Keratinocyte (primary cell): ENCODE results near the gene DCLK2. TPM values are rescaled to one million over a fixed set of nuclear protein-coding genes. Genes with fewer than 3 reads are reported as not detected.

Experiments used
- DNase-seq: peaks from one replicate; pipeline ENCODE4 v3.0.0-alpha.2; 2011; ENCODE audit warnings: low read depth, missing footprints, low spot score
- FAIRE-seq: peaks from 2 replicates; lab custom pipeline; 2011; peaks lifted over from hg19 to GRCh38; lab: Jason Lieb, UNC
- H2AFZ ChIP-seq: 2 replicates; pipeline ENCODE4 v1.6.0; 2012; ENCODE audit warnings: low read length, control low read depth, inconsistent platforms; ENCODE audit not compliant: control insufficient read depth
- H3K27ac ChIP-seq: 2 replicates; pipeline ENCODE4 v1.5.1; 2011; ENCODE audit warnings: low read length; ENCODE audit not compliant: control insufficient read depth, insufficient read depth
- H3K27me3 ChIP-seq: 3 replicates; pipeline ENCODE4 v1.6.0; 2011; ENCODE audit warnings: low read length; ENCODE audit not compliant: control insufficient read depth, insufficient read depth; ENCODE audit errors: extremely low read depth
- H3K36me3 ChIP-seq, 2 experiments: 2 replicates in 1 of 2; 3 replicates in 1 of 2; pipeline ENCODE4 v1.5.1; 2011; ENCODE audit warnings: low read length in 2 of 2, mild to moderate bottlenecking in 1 of 2; ENCODE audit not compliant: control insufficient read depth in 2 of 2, insufficient read depth in 2 of 2; ENCODE audit errors: extremely low read depth in 1 of 2
- H3K4me1 ChIP-seq: 3 replicates; pipeline ENCODE4 v1.5.1; 2011; ENCODE audit warnings: low read length; ENCODE audit not compliant: control insufficient read depth, insufficient read depth; ENCODE audit errors: extremely low read depth
- H3K4me2 ChIP-seq: 3 replicates; pipeline ENCODE4 v1.6.0; 2011; ENCODE audit warnings: low read depth, low read length; ENCODE audit not compliant: control insufficient read depth, insufficient read depth; ENCODE audit errors: extremely low read depth
- H3K4me3 ChIP-seq, 3 experiments: fragments of 200-600 bp in 1 of 3; sonication (generic) in 1 of 3; 2 replicates in 2 of 3; 3 replicates in 1 of 3; pipeline ENCODE4 v1.5.1; 2011 to 2016; ENCODE audit warnings: low read length in 3 of 3, mild to moderate bottlenecking in 3 of 3, control low read depth in 2 of 3, inconsistent platforms in 1 of 3, low read depth in 1 of 3, mixed read lengths in 1 of 3, mixed run types in 1 of 3, moderate library complexity in 1 of 3; ENCODE audit not compliant: control insufficient read depth in 2 of 3, insufficient read depth in 2 of 3; ENCODE audit errors: extremely low read depth in 1 of 3
- H3K79me2 ChIP-seq: 2 replicates; pipeline ENCODE4 v1.6.0; 2012; ENCODE audit warnings: low read length; ENCODE audit not compliant: control insufficient read depth, insufficient read depth
- H3K9ac ChIP-seq: 3 replicates; pipeline ENCODE4 v1.6.0; 2011; ENCODE audit warnings: low read length; ENCODE audit not compliant: control insufficient read depth, insufficient read depth; ENCODE audit errors: extremely low read depth
- H3K9me1 ChIP-seq: 3 replicates; pipeline ENCODE4 v1.6.0; 2011; ENCODE audit warnings: low read length; ENCODE audit not compliant: control insufficient read depth, insufficient read depth; ENCODE audit errors: extremely low read depth
- H3K9me3 ChIP-seq: 2 replicates; pipeline ENCODE4 v1.5.1; 2012; ENCODE audit warnings: low read depth, low read length; ENCODE audit not compliant: control insufficient read depth
- H4K20me1 ChIP-seq: 3 replicates; pipeline ENCODE4 v1.6.0; 2011; ENCODE audit warnings: low read length; ENCODE audit not compliant: control insufficient read depth, insufficient read depth; ENCODE audit errors: extremely low read depth
- EZH2 ChIP-seq: IDR thresholded peaks from one replicate; pipeline ENCODE4 v1.6.1; 2012; ENCODE audit warnings: inconsistent platforms, mild to moderate bottlenecking, low read length, moderate library complexity
- dilution Hi-C: fragments of 300-500 bp; cut with MboI; formaldehyde crosslinking; loops from one replicate; pipeline ENCODE4 v1.7.0; 2020; ENCODE audit warnings: low sequenced_read_pairs; ENCODE audit not compliant: extremely low pct_ligation_motif_present
- polyA plus RNA-seq, 5 experiments: library from polyadenylated mRNA; depleted of rRNA in 3 of 5; stranded (reverse) in 3 of 5; stranded (forward) in 1 of 5; unstranded in 1 of 5; fragments of >200 nt; gene quantifications; 1 replicate in 1 of 5; 2 replicates in 3 of 5; 3 replicates in 1 of 5; pipeline versions ENCODE4 v1.2.1 to v1.2.3, GENCODE V29; 2011 to 2012; ENCODE audit warnings: missing spikeins in 2 of 5, low read depth in 1 of 5, low replicate concordance in 1 of 5
- TF ChIP-seq, protein P1 (sequence below), 3 experiments: IDR thresholded peaks in 1 of 3; conservative IDR thresholded peaks in 1 of 3; optimal IDR thresholded peaks in 1 of 3; 2 replicates in 2 of 3; 3 replicates in 1 of 3; pipeline versions ENCODE3 to v1.5.1; 2011; ENCODE audit warnings: low read length in 3 of 3, mild to moderate bottlenecking in 3 of 3, moderate library complexity in 2 of 3, control low read depth in 1 of 3, inconsistent platforms in 1 of 3; ENCODE audit not compliant: insufficient read depth in 2 of 3; ENCODE audit errors: extremely low read depth in 1 of 3

Gene DCLK2
- polyA plus RNA-seq, 1 donor (not counting 4 experiments of a cell fraction or from before 2014, with no cell fraction given): 0.07 TPM

DNA sequence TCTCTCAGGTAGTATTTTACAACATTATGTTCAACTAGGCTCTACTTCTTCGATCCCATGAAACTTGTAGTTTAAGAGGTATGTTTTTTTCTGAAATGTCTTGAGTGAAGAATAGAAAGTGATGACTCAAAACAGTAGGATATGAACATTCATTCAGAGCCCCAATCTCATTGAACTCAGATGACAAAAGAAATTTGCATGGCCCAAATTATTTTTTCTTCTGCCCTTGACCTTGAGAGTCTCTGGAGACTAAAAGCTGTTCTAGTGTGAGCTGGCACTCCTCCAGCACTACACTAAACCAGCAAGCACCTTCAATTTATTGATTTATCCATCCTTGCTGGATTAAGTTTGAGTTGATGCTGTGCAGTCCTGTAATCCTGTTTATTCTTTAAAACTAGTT lies 4.0 kb downstream of the DCLK2 start:
- dilution Hi-C loops: no loop called here

DNA sequence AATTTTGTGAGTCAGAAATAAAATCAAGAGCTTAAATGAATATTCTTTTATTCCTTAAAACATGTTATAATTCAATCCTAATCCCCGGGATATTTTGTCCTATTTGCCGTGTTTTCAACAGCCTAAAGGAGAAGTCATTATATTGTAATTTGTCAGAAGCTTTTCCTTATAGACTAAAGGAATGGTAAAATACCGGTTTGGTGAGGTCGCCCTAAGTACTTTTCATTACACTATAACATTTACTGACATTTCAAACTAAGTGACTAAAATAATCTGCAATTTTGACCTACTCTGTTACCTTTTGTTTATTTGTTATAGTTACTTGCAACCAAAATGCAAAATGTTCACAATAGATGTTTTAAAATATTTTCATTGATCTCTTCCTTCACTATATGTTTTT lies 8.8 kb downstream of the DCLK2 start:
- no peak overlapping the region for H2AFZ ChIP-seq
- no peak overlapping the region for H3K9ac ChIP-seq
- DNase-seq: no peak
- no peaks in the 10 kb centered on the region for H3K79me2 ChIP-seq
- TF ChIP-seq, protein P1, sequence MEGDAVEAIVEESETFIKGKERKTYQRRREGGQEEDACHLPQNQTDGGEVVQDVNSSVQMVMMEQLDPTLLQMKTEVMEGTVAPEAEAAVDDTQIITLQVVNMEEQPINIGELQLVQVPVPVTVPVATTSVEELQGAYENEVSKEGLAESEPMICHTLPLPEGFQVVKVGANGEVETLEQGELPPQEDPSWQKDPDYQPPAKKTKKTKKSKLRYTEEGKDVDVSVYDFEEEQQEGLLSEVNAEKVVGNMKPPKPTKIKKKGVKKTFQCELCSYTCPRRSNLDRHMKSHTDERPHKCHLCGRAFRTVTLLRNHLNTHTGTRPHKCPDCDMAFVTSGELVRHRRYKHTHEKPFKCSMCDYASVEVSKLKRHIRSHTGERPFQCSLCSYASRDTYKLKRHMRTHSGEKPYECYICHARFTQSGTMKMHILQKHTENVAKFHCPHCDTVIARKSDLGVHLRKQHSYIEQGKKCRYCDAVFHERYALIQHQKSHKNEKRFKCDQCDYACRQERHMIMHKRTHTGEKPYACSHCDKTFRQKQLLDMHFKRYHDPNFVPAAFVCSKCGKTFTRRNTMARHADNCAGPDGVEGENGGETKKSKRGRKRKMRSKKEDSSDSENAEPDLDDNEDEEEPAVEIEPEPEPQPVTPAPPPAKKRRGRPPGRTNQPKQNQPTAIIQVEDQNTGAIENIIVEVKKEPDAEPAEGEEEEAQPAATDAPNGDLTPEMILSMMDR (optimal IDR thresholded peaks at IDR 0.05 in 1 of 3, IDR thresholded peaks at IDR 0.05 in 1 of 3, conservative IDR thresholded peaks at IDR 0.05 in 1 of 3; ENCODE audit: extremely low read depth in 1 of 3, insufficient read depth in 2 of 3, low read length in 3 of 3): no peak
- no peak for TF ChIP-seq EZH2
- dilution Hi-C loops: no loop called here
- no peaks in the 10 kb centered on the region for H3K9me1 ChIP-seq
- no peak overlapping the region for H3K4me3 ChIP-seq
- no peak overlapping the region for H3K27ac ChIP-seq
- H3K9me3 ChIP-seq: no peaks in the 10 kb centered on the region
- peaks cover 6% of the 10 kb centered on the region for H3K27me3 ChIP-seq
- H4K20me1 ChIP-seq: no peaks in the 10 kb centered on the region
- H3K4me1 ChIP-seq: no peaks in the 10 kb centered on the region
- H3K4me2 ChIP-seq: no peak overlapping the region
- no peak for FAIRE-seq
- H3K36me3 ChIP-seq: no peaks in the 10 kb centered on the region

More for the DNA sequence above, 4.0 kb downstream of the DCLK2 start:
- Histone ChIP-seq H3K9me3 (no peaks in the 10 kb centered on the region), H3K36me3 (no peaks in the 10 kb centered on the region), H3K27me3 (peaks cover 26% of the 10 kb centered on the region), H3K79me2 (no peaks in the 10 kb centered on the region), H3K4me2 (no peak overlapping the region), H3K4me3 (no peak overlapping the region), H3K4me1 (no peaks in the 10 kb centered on the region), H3K27ac (no peak overlapping the region), H4K20me1 (no peaks in the 10 kb centered on the region), H2AFZ (no peak overlapping the region), H3K9ac (no peak overlapping the region), H3K9me1 (no peaks in the 10 kb centered on the region)
- FAIRE-seq (no peak), DNase-seq (no peak)
- TF ChIP-seq EZH2: no peak
- TF ChIP-seq, protein P1 (optimal IDR thresholded peaks at IDR 0.05 in 1 of 3, IDR thresholded peaks at IDR 0.05 in 1 of 3, conservative IDR thresholded peaks at IDR 0.05 in 1 of 3; ENCODE audit: extremely low read depth in 1 of 3, insufficient read depth in 2 of 3, low read length in 3 of 3): no peak
